ENCODE measurements around the gene SCN4A.

- TF ChIP-seq POLR2A (IDR thresholded peaks at IDR 0.05; ENCODE audit: low read length) (no peak), GATA1 (IDR thresholded peaks at IDR 0.05; ENCODE audit: low read depth, low read length) (no peak)
Observed at GRCh38 chr17:63988127-63988478, 15.4 kb upstream of the SCN4A start.
